SKM-1 (cell line): ENCODE measurements around the gene KCNQ5.

Experiments used
- DNase-seq: peaks from one replicate; lab custom pipeline; 2025; ENCODE audit not compliant: unreplicated experiment; lab: John Stamatoyannopoulos, UW

KCNQ5 gene

GRCh38 chr6:72740135-72740534 is 118.3 kb downstream of the KCNQ5 start:
- no peak for DNase-seq

GRCh38 chr6:72741083-72741482 is 119.2 kb downstream of the KCNQ5 start:
- no peak for DNase-seq

- DNase-seq, result no peak
Measured at GRCh38 chr6:72742001-72742673, 120.3 kb downstream of the KCNQ5 start.

DNA sequence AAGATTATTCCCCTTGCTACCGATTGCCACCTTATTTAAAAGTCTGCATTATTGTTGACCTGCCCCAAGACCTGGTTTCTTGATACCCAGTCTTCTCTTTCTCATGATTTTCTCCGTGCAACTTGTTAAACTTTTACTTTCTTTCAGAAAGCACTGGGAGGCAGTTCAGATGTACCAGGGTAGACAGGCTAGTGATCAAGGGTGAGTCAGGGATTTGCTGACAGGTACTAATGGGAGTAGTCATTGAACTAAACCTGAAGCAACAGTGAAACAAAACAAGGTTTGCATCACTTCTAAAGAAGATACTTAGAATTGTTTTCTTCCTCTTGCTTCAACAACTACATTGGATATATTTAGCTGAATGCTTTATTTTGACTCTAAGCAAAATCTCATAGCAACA is 124.4 kb downstream of the KCNQ5 start:
- no peak for DNase-seq

- no peak for DNase-seq
Measured at GRCh38 chr6:72748759-72749158, 126.9 kb downstream of the KCNQ5 start.

GRCh38 chr6:72755752-72756151 is 133.9 kb downstream of the KCNQ5 start:
- DNase-seq, result no peak

DNA sequence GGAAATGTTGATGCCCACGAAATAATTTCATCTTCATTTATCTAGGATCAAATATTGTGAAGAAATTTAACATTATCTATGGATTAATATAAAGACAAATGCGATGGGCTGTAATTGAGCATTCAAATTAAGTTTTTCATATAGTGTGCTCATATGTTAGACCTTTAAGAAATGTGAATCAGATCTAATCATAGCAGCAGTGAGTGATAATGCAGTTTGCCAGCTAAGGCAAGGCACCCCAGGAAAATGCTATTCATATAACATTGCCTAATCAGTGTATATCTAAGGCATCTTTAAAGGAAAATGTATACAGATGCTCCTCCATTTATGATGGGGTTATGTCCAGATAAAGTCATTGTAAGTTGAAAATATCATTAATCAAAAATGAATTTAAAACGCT is 135.2 kb downstream of the KCNQ5 start:
- no peak for DNase-seq

DNA sequence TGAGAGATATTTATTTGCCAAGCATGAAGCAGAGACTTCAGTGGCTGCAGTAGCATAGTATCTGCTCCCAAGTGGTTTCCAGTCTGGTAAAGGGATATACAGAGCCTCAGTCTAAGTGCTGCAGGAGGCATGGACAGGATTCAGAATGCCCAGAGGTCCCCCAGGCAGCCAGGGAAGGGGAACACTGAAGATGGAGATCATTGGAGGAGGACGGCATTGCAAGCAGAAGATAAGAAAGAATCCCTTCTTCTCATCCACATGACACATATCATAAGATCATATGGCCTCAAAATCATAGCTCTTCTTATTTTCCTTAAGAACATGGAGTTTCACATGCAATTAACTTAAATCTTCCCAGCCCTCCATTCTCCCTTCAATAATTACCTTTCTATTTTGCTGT is 136.1 kb downstream of the KCNQ5 start:
- no peak for DNase-seq

DNA sequence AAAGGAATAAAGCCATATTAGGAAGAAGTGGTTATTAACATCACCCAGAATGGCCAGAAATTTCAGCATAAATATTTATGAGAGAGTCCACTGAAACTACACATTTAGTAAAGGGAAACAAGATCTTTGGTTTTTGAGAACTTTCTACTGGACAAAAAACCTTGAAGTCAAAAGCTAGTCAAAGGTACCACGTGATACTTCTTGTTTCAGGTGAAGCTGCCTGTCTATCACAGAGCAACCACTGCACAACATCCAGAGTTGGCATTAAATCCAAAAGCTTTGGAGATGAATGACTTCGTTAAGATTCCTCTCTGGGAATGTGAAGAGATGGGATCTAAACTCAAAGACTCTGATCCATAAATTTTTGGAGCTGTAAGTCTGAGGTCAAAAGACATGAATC is 137.0 kb downstream of the KCNQ5 start:
- DNase-seq, result no peak

DNA sequence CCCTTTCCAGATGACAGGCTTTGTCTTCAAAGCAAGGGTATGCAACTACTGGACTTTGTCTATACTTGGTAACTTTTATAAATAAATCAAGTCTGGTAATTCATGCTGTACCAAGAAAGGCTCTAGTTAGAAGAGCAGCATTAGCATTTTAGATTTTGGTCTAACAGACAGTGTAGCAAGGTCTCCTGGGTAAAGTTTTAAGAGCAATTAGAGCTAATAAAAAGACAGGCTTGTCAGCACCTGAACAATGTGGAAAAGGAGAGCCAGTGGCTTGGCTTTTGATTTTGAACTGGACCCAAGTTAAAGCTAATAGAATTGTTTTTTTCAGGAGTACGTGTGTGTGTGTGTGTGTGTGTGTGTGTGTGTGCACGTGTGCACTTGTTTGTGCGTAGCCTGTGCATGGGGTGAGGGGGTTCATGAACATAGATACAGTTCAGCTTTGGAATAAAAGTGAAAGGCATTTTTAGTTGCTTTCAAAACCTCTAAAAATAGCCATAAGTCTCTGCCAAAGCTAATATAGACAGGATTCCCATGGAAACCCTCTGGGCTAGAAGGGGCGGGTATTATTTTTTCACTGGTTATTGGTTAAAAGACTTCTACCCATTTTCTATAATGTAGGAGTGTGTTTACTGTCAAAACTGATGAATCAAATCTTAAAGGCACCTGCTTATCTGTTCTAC is 138.4 kb downstream of the KCNQ5 start:
- no peak for DNase-seq

DNA sequence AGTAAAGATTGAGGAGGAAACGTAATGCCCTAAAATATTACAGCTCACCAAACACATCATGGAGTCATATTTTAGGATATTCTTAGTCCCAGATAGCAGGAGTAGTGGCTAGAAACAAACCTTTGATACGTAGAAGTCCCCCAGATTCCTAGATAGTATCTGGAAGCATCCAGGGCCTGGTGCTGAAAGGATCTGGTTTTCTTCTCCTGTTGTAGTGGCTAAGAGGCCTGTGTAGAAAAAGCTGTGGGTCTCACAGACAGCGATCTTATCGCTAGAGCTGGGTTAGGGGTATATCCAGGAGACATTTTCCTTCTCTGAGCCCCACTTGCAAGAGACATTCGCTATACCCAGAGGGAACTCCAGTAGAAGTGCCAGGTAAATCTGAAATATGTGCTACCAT is 139.9 kb downstream of the KCNQ5 start:
- no peak for DNase-seq

DNA sequence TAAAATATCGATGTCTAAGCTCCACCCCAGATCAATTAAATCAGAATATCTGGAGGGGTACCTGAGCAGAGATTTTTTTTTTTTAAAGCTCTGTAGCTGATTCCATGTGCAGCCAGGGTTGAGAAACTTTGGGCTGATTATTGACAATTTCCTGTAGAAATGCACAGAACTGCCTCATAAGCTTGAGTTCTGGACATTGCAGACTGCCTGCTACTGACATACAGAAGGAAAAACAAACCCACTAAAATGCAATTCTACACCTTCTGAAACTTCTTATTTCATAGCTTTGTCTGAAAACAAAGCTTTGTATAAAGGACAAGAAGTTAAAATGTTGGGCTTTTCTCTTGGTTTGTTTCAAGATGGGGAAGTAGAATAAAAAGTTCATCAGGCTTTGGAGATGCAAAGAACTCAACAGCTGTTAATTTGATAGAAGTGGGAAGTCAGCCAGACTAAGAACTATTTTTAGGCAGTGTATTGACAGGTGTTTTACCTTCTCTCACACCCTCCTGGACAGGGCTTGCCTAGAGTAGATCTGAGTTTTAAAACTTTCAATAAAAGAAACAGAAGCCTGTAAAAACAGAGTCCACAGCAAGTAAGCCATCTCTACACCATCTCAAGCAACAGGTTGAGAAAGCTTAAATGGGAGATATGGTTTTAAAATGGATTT is 147.7 kb downstream of the KCNQ5 start:
- no peak for DNase-seq

- no peak for DNase-seq
Measured at GRCh38 chr6:72770959-72771358, 149.1 kb downstream of the KCNQ5 start.

- no peak for DNase-seq
Measured at GRCh38 chr6:72776456-72776855, 154.6 kb downstream of the KCNQ5 start.

DNA sequence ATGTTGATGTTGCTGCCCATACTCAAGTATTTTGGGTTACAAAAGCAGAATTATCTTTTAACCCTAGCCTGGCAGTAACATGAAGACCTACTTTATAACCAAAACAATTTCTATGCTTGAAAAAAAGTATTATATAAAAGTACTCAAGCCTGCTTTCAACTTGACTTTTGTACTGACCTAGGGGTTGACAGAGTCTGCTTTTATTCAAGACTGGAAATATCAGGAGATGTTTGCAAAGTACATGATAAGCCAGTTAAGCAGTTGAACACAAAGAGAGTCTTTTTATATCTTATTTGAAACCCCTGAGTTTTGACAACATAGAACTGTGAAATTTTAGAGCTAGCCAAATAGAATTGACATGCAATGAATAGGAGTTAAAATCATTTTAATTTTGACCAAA is 159.8 kb downstream of the KCNQ5 start:
- DNase-seq, result no peak

GRCh38 chr6:72783035-72783434 is 161.2 kb downstream of the KCNQ5 start:
- no peak for DNase-seq

GRCh38 chr6:72783666-72784065 is 161.8 kb downstream of the KCNQ5 start:
- no peak for DNase-seq

DNA sequence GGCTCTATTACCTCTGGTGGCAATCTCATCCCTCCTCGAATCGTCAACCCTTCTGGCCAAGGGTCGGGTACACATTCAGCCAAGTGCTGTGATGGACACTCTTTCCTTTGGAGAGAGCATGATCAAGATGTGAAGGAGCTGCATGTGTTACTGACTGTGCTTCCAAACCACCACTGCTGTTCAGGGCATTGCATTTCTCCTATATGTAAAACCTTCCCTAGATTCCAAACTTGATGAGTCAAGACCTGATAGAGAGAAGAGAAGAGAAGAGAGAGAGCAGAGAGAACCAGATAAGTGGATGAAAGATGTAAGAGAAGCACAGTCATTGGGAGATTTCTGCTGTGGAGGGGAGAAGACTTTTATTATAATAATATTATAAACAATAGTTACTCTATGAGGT is 162.2 kb downstream of the KCNQ5 start:
- no peak for DNase-seq

GRCh38 chr6:72784581-72784980 is 162.7 kb downstream of the KCNQ5 start:
- no peak for DNase-seq

DNA sequence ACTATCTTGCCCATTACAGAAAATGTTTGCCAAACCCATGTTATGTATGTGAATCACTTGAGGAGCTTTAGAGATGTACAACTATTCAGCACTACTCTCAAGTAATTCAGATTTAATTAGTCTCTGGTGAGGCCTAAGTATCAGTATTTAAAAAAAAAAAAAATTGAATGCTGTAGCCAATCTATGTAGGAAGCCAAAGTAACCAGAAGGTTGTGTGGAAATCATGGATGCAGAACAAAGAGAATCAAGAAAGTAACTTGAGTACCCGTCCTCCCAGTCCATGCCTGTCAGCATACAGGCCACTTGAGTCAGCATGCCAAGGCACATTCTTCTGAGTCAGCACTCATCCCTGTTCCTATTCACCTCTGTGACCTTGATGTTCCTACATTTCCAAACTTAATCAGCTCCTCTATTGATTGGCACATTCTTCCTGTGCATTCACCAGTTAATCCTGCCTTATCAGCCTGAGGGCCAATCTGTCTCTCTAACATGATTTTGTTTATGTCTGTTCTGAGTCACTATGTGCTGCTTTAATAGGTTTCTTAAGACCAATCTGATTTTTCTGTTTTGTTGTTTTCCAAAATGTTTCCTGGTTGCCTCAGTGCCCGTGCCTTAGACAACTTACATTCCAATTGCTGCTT is 165.6 kb downstream of the KCNQ5 start:
- DNase-seq, result no peak

DNA sequence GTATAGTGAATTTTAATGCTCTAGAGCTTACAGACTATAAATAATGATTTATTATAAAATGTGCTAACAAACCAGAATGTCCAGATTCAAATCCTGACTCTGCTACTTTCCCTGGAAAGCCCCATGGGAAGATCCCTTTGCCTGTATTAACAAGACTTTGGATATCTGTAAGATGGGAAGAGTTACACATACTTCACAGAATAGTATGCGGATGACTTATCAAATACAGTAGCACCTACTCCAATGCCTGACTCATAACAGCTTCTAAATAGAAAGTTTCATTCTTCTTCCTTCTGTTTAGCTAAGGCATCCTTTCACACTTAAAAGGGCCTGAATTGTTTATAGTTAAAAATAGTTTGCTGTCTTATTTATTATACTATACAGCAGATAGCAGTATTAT is 166.3 kb downstream of the KCNQ5 start:
- no peak for DNase-seq

DNA sequence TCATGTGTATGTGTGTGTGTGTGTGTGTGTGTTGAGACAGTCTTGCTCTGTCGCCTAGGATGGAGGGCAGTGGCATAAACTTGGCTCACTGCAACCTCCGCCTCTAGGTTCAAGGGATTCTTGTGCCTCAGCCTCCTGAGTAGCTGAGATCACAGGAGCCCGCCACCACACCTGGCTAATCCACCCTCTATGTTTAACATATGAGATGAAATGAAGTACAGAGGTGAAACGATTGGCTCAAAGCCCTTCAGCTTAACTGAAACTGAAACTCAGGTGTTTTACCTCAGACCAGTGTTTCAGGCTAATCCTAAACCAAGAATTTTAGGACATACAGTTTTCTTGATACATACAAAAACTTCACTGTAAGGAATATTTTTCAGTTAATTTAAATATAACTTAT is 167.3 kb downstream of the KCNQ5 start:
- DNase-seq, result no peak
